ENCODE data around the gene PKN2. TPM values are rescaled to one million over a fixed set of nuclear protein-coding genes. Genes with fewer than 3 reads are reported as not detected.

PKN2 gene
- total RNA-seq, 4 donors from 2014 or later: 33.5 to 77.7 (median 52.9) TPM

GRCh38 chr1:88746916-88747315, 62.8 kb downstream of the PKN2 start:
- H3K4me1 ChIP-seq: no peaks in the 10 kb centered on the region
- H3K27me3 ChIP-seq: no peaks in the 10 kb centered on the region
- H3K36me3 ChIP-seq: no peaks in the 10 kb centered on the region
- no peak for DNase-seq
- intact Hi-C loops (cut with DNase I; ENCODE audit: low total_unique reads): no loop called here
- TF ChIP-seq POLR2A (IDR thresholded peaks at IDR 0.05) (no peak), CTCF (IDR thresholded peaks at IDR 0.05) (no peak)
- no peak overlapping the region for H3K4me3 ChIP-seq
- H3K9me3 ChIP-seq: no peaks in the 10 kb centered on the region
- no peak overlapping the region for H3K27ac ChIP-seq

- H3K27me3 ChIP-seq: no peaks in the 10 kb centered on the region
- no peak overlapping the region for H3K27ac ChIP-seq
- DNase-seq: no peak
- no peaks in the 10 kb centered on the region for H3K9me3 ChIP-seq
- H3K36me3 ChIP-seq: no peaks in the 10 kb centered on the region
- TF ChIP-seq CTCF (IDR thresholded peaks at IDR 0.05) (no peak), POLR2A (IDR thresholded peaks at IDR 0.05) (no peak)
- intact Hi-C loops (cut with DNase I; ENCODE audit: low total_unique reads): no loop called here
- no peak overlapping the region for H3K4me3 ChIP-seq
- H3K4me1 ChIP-seq: no peaks in the 10 kb centered on the region
Measured at GRCh38 chr1:88751714-88752113, 67.6 kb downstream of the PKN2 start.

GRCh38 chr1:88753506-88753905, 69.4 kb downstream of the PKN2 start:
- no peaks in the 10 kb centered on the region for H3K27me3 ChIP-seq
- H3K4me3 ChIP-seq: no peak overlapping the region
- intact Hi-C loops (cut with DNase I; ENCODE audit: low total_unique reads): no loop called here
- no peaks in the 10 kb centered on the region for H3K36me3 ChIP-seq
- no peak for TF ChIP-seq POLR2A (IDR thresholded peaks at IDR 0.05)
- TF ChIP-seq CTCF (IDR thresholded peaks at IDR 0.05): no peak
- no peak for DNase-seq
- no peaks in the 10 kb centered on the region for H3K9me3 ChIP-seq
- H3K4me1 ChIP-seq: no peaks in the 10 kb centered on the region
- H3K27ac ChIP-seq: no peak overlapping the region

DNA sequence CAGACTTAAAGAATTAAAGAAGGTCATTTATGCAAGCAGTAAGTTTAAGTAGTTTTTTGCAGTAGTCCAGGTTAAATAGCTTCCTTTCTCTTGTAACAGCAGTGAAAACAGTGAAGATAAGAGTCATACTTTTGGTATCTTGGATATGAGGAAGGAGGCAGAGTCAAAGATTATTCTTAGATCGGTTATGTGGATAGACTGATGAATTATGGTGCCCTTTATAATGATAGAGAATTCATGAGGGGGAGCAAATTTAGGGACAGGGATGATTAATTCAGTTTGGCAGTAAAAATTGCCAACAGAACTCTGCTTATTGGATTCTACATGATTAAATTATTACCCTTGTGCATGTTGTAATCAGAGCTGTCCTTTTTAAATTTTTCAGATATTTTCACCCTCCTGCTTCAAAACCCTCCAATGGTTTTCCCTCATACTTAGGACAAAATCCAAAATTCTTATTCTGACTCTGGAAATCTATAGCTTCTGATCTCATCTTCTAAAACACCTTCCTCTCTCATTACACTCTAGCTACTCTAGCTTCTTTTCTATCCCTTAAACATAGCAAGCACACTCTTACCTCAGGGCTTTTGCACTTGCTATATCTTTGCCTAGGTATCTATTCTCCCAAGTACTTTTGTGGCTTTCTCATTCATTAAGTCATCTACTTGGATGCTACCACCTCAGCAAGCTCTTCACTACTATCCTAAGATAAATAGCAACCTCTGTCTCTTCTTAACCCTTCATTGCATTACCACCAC, 79.8 kb downstream of the PKN2 start:
- Histone ChIP-seq H3K27ac (peak overlapping the region in 1 of 2 donors; percentile 8), H3K4me3 (no peak overlapping the region), H3K9me3 (no peaks in the 10 kb centered on the region), H3K4me1 (peaks cover 0 to 8% of the 10 kb centered on the region in 2 donors), H3K27me3 (no peaks in the 10 kb centered on the region), H3K36me3 (no peaks in the 10 kb centered on the region)
- no peak for DNase-seq
- intact Hi-C loops (cut with DNase I; ENCODE audit: low total_unique reads): no loop called here
- TF ChIP-seq CTCF (IDR thresholded peaks at IDR 0.05) (no peak), POLR2A (IDR thresholded peaks at IDR 0.05) (no peak)

DNA sequence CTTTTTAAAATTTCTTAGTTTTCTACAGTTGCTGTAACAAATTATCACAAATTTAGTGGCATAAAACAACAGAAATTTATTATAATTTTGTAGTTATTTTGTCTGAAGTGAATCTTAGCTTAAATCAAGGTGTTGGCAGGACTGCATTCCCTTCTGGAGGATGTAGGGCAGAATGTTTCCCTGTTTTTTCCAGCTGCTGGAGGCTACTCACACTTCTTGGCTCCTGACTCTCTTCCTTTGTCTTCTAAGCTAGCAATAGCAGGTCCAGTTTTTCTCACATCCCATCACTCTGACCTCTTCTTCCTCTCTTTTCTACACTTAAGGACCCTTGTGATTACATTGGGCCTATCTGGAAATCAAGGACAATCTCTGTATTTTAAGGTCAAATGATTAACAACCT, 84.1 kb downstream of the PKN2 start:
- intact Hi-C loops (cut with DNase I; ENCODE audit: low total_unique reads): no loop called here
- Histone ChIP-seq H3K36me3 (no peaks in the 10 kb centered on the region), H3K9me3 (no peaks in the 10 kb centered on the region), H3K4me3 (no peak overlapping the region), H3K27ac (no peak overlapping the region), H3K4me1 (peaks cover 0 to 8% of the 10 kb centered on the region in 2 donors), H3K27me3 (no peaks in the 10 kb centered on the region)
- TF ChIP-seq POLR2A (IDR thresholded peaks at IDR 0.05) (no peak), CTCF (IDR thresholded peaks at IDR 0.05) (no peak)
- no peak for DNase-seq
